Common myeloid progenitor, CD34-positive (primary cell): ENCODE measurements around the gene SETD9.

Experiments
- CTCF ChIA-PET: fragments of 350-600 bp; sonication (Branson Sonifier 250); formaldehyde crosslinking; loops from one replicate; lab custom pipeline; 2021; ENCODE audit warnings: antibody characterized with exemption; lab: Charles Lee
- POLR2A ChIA-PET: fragments of 350-600 bp; sonication (Branson Sonifier 250); formaldehyde crosslinking; loops from one replicate; lab custom pipeline; 2021; ENCODE audit warnings: antibody characterized with exemption; lab: Charles Lee
- DNase-seq, 3 donors: peaks; one replicate each; pipeline versions ENCODE4 v3.0.0 to v3.0.0-alpha.2; 2013
- H3K27ac ChIP-seq, 2 experiments: 1 replicate in 1 of 2; 2 replicates in 1 of 2; pipeline ENCODE4 v1.7.0; 2013; ENCODE audit warnings: inconsistent platforms in 2 of 2, low read length in 2 of 2, mild to moderate bottlenecking in 2 of 2, low read depth in 1 of 2, moderate library complexity in 1 of 2; ENCODE audit not compliant: severe bottlenecking in 2 of 2, insufficient read depth in 1 of 2, poor library complexity in 1 of 2
- H3K27me3 ChIP-seq, 5 experiments: replicated peaks in 2 of 5; 1 replicate in 3 of 5; 2 replicates in 2 of 5; pipeline versions ENCODE4 v1.6.1 to v1.7.0; 2013; ENCODE audit warnings: low read length in 4 of 5, mild to moderate bottlenecking in 2 of 5, moderate library complexity in 2 of 5, inconsistent platforms in 1 of 5; ENCODE audit not compliant: insufficient read depth in 5 of 5, control insufficient read depth in 4 of 5
- H3K36me3 ChIP-seq, 4 experiments: 1 replicate in 2 of 4; 2 replicates in 2 of 4; pipeline versions ENCODE4 v1.6.1 to v1.7.0; 2013; ENCODE audit warnings: low read length in 3 of 4, control low read depth in 1 of 4, mild to moderate bottlenecking in 1 of 4; ENCODE audit not compliant: control insufficient read depth in 4 of 4, insufficient read depth in 4 of 4
- H3K4me1 ChIP-seq, 4 experiments: 1 replicate in 3 of 4; 2 replicates in 1 of 4; pipeline versions ENCODE4 v1.6.1 to v1.7.1; 2013; ENCODE audit warnings: low read length in 3 of 4, mild to moderate bottlenecking in 3 of 4, control low read depth in 1 of 4, inconsistent platforms in 1 of 4, moderate library complexity in 1 of 4; ENCODE audit not compliant: control insufficient read depth in 4 of 4, insufficient read depth in 4 of 4; ENCODE audit errors: control extremely low read depth in 1 of 4
- H3K4me3 ChIP-seq, 7 experiments: 1 replicate in 4 of 7; 2 replicates in 3 of 7; pipeline versions ENCODE4 v1.5.1 to v1.7.0; 2013; ENCODE audit warnings: mild to moderate bottlenecking in 7 of 7, low read length in 6 of 7, moderate library complexity in 6 of 7, inconsistent platforms in 2 of 7, low read depth in 2 of 7, control low read depth in 1 of 7; ENCODE audit not compliant: insufficient read depth in 4 of 7, control insufficient read depth in 1 of 7; ENCODE audit errors: extremely low read depth in 1 of 7
- H3K9me3 ChIP-seq, 5 experiments: 1 replicate in 4 of 5; 2 replicates in 1 of 5; pipeline versions ENCODE4 v1.6.1 to v1.7.1; 2013; ENCODE audit warnings: low read length in 4 of 5, mild to moderate bottlenecking in 2 of 5, inconsistent platforms in 1 of 5, low read depth in 1 of 5, moderate library complexity in 1 of 5; ENCODE audit not compliant: control insufficient read depth in 4 of 5, insufficient read depth in 2 of 5; ENCODE audit errors: control extremely low read depth in 1 of 5
- WGBS: methylation state at CpG from one replicate; pipeline ENCODE4 v1.1.5; 2013; ENCODE audit not compliant: insufficient coverage; 5-methylcytosine and 5-hydroxymethylcytosine counted together

SETD9 gene

GRCh38 chr5:56919942-56920662, 10.7 kb downstream of the SETD9 start:
- ChIA-PET CTCF (interaction anchor here (0.6 kb wide), 1 partner anchor 33 kb away, joined by 3 read pairs; no protein-coding TSS in a partner anchor), POLR2A (no interaction called here)
- H3K36me3 ChIP-seq: peaks cover 17 to 40% (median 25%) of the 10 kb centered on the region in 4 experiments
- no peak for DNase-seq
- no peak overlapping the region for H3K27ac ChIP-seq
- peaks cover 0 to 2% (median 0%) of the 10 kb centered on the region in 4 experiments for H3K4me1 ChIP-seq
- no peak overlapping the region for H3K4me3 ChIP-seq
- no peaks in the 10 kb centered on the region for H3K9me3 ChIP-seq
- WGBS: no CpG with 5 or more reads among the region's 1 CpG
- no peaks in the 10 kb centered on the region for H3K27me3 ChIP-seq

DNA sequence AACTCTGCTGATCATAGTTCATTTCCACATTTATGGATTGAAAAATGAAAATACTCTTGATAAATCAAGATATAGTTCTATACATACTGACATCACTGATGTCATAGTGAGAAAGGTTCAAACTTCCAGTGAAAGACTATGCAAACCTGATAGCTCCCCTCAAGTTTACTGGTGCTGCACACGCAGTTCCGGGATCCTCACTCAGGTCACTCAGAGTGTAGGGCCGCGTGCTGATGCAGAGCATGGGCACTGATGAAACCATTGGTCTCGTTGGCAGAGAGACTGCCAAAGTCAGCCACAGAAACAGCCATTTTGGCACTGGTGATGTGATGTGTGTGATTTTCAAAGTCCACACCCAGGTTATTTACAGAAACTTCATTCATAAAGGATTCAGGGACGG, 13.5 kb downstream of the SETD9 start:
- Histone ChIP-seq H3K27ac (no peak overlapping the region), H3K27me3 (no peaks in the 10 kb centered on the region), H3K9me3 (no peaks in the 10 kb centered on the region), H3K36me3 (peaks cover 20 to 68% (median 43%) of the 10 kb centered on the region in 4 experiments), H3K4me3 (no peak overlapping the region), H3K4me1 (peaks cover 0 to 2% (median 0%) of the 10 kb centered on the region in 4 experiments)
- 100% methylated on average over 4 of the region's 6 CpGs for WGBS
- ChIA-PET POLR2A (no interaction called here), CTCF (interaction anchor here (1.4 to 2.6 kb wide), 4 partner anchors 12 to 215 kb away, joined by 3 to 6 read pairs (median 4); no protein-coding TSS in a partner anchor)
- no peak for DNase-seq

GRCh38 chr5:56934325-56934724, 24.9 kb downstream of the SETD9 start:
- CTCF ChIA-PET: no interaction called here

DNA sequence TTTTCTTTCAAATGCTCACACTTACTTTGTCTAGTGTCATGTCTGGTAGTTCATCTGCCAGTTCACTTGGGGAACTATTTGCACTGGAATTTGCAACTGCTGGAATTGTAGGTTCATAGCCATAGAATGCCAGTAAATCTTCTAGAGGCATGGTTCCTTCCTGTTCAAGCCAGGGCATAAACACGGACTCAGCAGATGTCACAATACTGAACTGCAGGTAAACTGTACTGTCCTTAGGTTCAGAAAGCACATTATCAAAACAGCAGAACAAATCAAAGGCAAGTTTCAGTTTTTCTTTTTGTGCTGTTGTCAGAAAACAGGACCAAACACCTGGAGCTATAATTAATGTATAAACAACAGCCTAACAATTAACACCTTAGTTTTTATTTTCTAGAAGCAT, 29.5 kb downstream of the SETD9 start:
- Histone ChIP-seq H3K9me3 (no peaks in the 10 kb centered on the region), H3K4me3 (no peak overlapping the region), H3K27ac (no peak overlapping the region), H3K27me3 (no peaks in the 10 kb centered on the region), H3K4me1 (no peaks in the 10 kb centered on the region), H3K36me3 (peaks cover 15 to 83% (median 52%) of the 10 kb centered on the region in 4 experiments)
- CTCF ChIA-PET: interaction anchor here (0.8 kb wide), 1 partner anchor 198 kb away, joined by 3 read pairs; no protein-coding TSS in a partner anchor
- DNase-seq: no peak
- 44% methylated on average over 1 of the region's 1 CpG for WGBS
- POLR2A ChIA-PET: no interaction called here

More at GRCh38 chr5:56934325-56934724, 24.9 kb downstream of the SETD9 start:
- WGBS: no CpG with 5 or more reads among the region's 1 CpG
- no peaks in the 10 kb centered on the region for H3K27me3 ChIP-seq
- POLR2A ChIA-PET: no interaction called here
- no peaks in the 10 kb centered on the region for H3K9me3 ChIP-seq
- H3K4me1 ChIP-seq: no peaks in the 10 kb centered on the region
- no peak overlapping the region for H3K4me3 ChIP-seq
- peaks cover 17 to 85% (median 46%) of the 10 kb centered on the region in 4 experiments for H3K36me3 ChIP-seq
- DNase-seq: no peak
- no peak overlapping the region for H3K27ac ChIP-seq

- Histone ChIP-seq H3K36me3 (peaks cover 10 to 79% (median 47%) of the 10 kb centered on the region in 4 experiments), H3K27me3 (no peaks in the 10 kb centered on the region), H3K27ac (no peak overlapping the region), H3K4me1 (no peaks in the 10 kb centered on the region), H3K4me3 (no peak overlapping the region), H3K9me3 (no peaks in the 10 kb centered on the region)
- CTCF ChIA-PET: interaction anchor here (0.6 kb wide), 1 partner anchor 25 kb away, joined by 3 read pairs; no protein-coding TSS in a partner anchor
- DNase-seq: no peak
- POLR2A ChIA-PET: no interaction called here
- 44% methylated on average over 1 of the region's 1 CpG for WGBS
Observed at GRCh38 chr5:56941981-56942380, 32.6 kb downstream of the SETD9 start.

DNA sequence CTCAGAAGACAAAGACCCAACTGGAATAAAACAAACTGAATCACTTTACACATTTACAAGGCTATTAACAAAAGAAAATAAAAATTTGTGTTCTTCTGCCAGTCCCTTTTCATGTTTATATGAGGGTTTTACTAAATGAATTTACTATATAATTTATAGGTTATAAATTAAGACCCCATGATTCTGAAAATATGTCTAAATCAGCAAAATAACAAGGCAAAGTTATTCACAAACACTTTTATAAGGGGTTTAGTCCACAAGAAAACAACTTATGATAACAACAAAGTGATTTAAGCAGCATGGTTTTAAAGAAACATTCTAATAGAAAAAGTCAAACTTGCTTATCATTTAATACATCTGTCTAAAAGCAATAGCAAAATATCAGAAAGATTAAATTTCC, 37.7 kb downstream of the SETD9 start:
- Histone ChIP-seq H3K4me1 (peaks cover 2 to 15% (median 8%) of the 10 kb centered on the region in 4 experiments), H3K27me3 (no peaks in the 10 kb centered on the region), H3K9me3 (no peaks in the 10 kb centered on the region), H3K27ac (no peak overlapping the region), H3K36me3 (peaks cover 5 to 42% (median 23%) of the 10 kb centered on the region in 4 experiments), H3K4me3 (no peak overlapping the region)
- ChIA-PET CTCF (no interaction called here), POLR2A (interaction anchor here (0.5 kb wide), 1 partner anchor 24 kb away, joined by 3 read pairs; no protein-coding TSS in a partner anchor)
- DNase-seq: no peak

- H3K4me1 ChIP-seq: peaks cover 4 to 21% (median 13%) of the 10 kb centered on the region in 4 experiments
- peaks cover 0 to 2% (median 0%) of the 10 kb centered on the region in 5 experiments for H3K27me3 ChIP-seq
- WGBS: 0% methylated on average over 31 of the region's 33 CpGs
- no peaks in the 10 kb centered on the region for H3K9me3 ChIP-seq
- ChIA-PET CTCF (interaction anchor here (0.8 to 2.1 kb wide), 10 partner anchors 11 to 273 kb away, joined by 3 to 14 read pairs (median 3); partner anchors contain the start of gene GPBP1), POLR2A (no interaction called here)
- peak overlapping the region; percentile 66 to 93 (median 86) for H3K4me3 ChIP-seq
- peak; percentile 45 to 68 (median 57) for DNase-seq
- H3K27ac ChIP-seq: peak overlapping the region in 1 of 2 experiments; percentile 68
- H3K36me3 ChIP-seq: peaks cover 2 to 16% (median 11%) of the 10 kb centered on the region in 4 experiments
Observed at GRCh38 chr5:56950626-56951125, 41.3 kb downstream of the SETD9 start.
